Measurements from ENCODE around the gene TOGARAM2. TPM values are rescaled to one million over a fixed set of nuclear protein-coding genes. Genes with fewer than 3 reads are reported as not detected.
"Not testable (repeated sequence)": the region's sequence is repeated elsewhere in the genome, so short reads cannot be mapped to it uniquely, and the experiment has no call there.

The TOGARAM2 gene
- total and polyA plus RNA-seq, 2 donors, result 0.90 to 3.3 TPM

DNA sequence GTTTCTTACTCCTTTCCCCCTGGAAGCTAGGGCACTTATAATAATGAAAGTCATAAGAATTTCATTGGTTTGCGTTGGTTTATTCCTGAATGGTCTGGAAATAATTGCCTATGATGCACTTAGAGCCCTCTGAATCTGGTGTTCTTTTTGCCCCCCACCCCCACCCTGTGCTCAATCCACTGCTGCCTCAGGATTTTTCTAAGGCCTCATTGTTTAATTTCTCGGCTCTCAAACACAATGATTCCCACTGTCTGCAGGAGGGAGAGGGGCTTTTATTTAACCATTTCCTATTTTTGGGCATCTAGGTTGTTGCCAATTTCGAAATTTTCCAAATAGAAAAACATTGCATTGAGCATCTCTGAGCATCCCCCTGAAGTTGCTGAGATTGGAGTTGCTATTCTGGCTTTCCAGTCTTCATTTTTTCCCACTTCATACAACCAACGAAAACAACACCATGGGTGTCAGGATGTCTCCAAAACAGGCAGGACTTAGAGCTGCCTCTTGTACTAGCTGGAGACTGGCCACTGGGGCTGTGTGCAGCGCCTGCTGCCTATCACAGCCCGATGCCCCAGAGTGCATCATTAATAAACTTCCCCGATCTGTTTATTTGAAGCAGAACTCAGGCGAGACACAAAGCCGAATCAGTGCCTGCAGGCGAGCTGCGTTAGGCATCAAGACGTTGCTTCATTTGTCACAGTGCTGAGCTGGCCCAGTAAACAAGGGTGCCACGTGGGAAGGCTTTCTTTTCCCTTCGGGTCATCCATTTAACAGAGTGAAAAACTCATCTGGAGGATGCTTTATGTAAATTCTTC, 95.0 kb downstream of the TOGARAM2 start:
- peaks cover 3 to 6% of the 10 kb centered on the region in 2 donors for H3K4me1 ChIP-seq (ENCODE audit: control insufficient read depth in 2 of 2, insufficient read depth in 2 of 2, low read length in 2 of 2)
- no peak for DNase-seq (ENCODE audit: low read depth in 6 of 9, low spot score in 9 of 9)
- H3K27ac ChIP-seq (ENCODE audit: low read depth in 1 of 2, low read length in 1 of 2), result no peak overlapping the region
- no peaks in the 10 kb centered on the region for H3K36me3 ChIP-seq (ENCODE audit: control insufficient read depth in 2 of 2, insufficient read depth in 2 of 2, low read length in 1 of 2)
- no peaks in the 10 kb centered on the region for H3K27me3 ChIP-seq (ENCODE audit: control insufficient read depth in 2 of 2, insufficient read depth in 1 of 2, low read length in 1 of 2)
- peaks cover 5 to 15% of the 10 kb centered on the region in 2 donors for H3K9me3 ChIP-seq (ENCODE audit: control insufficient read depth in 2 of 2, insufficient read depth in 1 of 2, low read length in 1 of 2)
- no peak overlapping the region for H3K4me3 ChIP-seq (ENCODE audit: low read length in 2 of 2)
- WGBS, result 83% methylated on average over 14 of the region's 14 CpGs

DNA sequence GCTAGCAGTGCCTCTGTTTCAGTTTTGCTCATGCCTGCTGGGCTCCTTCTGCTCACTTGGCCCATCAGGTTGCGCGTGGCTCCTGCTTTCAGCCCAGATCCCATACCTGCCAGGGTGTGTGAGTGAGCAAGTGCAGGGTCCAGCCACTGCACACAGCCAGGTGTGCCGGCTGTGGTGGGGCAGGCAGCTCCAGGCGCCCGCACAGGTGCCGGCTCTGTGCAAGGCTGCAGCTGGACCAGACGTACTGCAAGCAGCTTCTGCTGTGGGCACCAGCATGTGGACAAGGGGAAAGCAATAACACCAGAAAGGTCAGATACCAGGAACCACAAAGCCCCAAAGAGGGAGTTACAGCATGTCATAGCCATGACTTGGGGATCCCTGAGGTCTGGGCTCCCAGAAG, 98.8 kb downstream of the TOGARAM2 start:
- Histone ChIP-seq H3K9me3 (ENCODE audit: control insufficient read depth in 2 of 2, insufficient read depth in 1 of 2, low read length in 1 of 2) (peaks cover 5 to 16% of the 10 kb centered on the region in 2 donors), H3K27ac (ENCODE audit: low read depth in 1 of 2, low read length in 1 of 2) (no peak overlapping the region), H3K4me3 (ENCODE audit: low read length in 2 of 2) (no peak overlapping the region), H3K36me3 (ENCODE audit: control insufficient read depth in 2 of 2, insufficient read depth in 2 of 2, low read length in 1 of 2) (no peaks in the 10 kb centered on the region), H3K4me1 (ENCODE audit: control insufficient read depth in 2 of 2, insufficient read depth in 2 of 2, low read length in 2 of 2) (no peaks in the 10 kb centered on the region), H3K27me3 (ENCODE audit: control insufficient read depth in 2 of 2, insufficient read depth in 1 of 2, low read length in 1 of 2) (no peaks in the 10 kb centered on the region)
- no peak for DNase-seq (ENCODE audit: low read depth in 6 of 9, low spot score in 9 of 9)
- WGBS, result 90% methylated on average over 7 of the region's 7 CpGs

DNA sequence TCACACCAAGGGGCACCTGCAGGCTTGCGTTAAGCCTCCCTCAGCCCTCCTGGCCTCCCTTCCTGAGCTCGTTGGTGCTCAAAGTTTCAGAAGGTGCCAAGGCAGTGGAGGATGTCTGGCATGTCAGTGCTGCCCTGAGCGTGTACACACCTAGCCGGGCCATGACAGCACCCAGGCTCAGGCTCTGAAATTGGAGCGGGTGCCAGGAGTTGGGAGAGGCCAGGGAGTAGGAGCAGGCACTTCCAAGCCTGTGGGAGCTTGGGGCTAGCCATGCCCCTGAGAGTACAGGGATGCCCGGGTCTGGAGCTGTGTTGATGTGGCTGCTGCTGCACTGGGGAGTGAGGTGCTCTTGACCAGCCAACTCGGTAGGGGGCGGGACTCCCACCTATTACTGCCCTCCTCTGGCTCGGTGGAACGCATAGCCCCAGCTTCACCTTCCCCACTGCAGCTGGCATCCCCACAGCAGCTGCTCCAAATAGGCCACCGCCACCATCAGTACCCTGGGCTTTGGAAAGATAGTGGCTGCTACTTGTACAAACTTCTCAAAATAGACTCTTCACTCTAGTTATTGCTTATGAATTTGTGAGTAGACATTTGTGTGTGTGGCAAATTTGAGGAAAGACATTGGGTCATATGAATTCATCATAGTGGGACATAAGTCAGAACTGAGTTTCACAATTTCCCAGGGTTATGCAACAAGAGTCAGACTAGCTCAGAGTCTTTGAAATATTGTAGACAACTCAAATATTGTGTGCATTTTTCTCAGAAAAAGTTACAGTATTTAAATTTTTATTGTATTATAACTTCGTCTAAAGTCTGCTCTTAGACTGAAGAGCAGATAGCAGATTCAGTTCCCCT, 100.0 kb downstream of the TOGARAM2 start:
- no peaks in the 10 kb centered on the region for H3K36me3 ChIP-seq (ENCODE audit: control insufficient read depth in 2 of 2, insufficient read depth in 2 of 2, low read length in 1 of 2)
- DNase-seq (ENCODE audit: low read depth in 6 of 9, low spot score in 9 of 9), result no peak
- H3K4me1 ChIP-seq (ENCODE audit: control insufficient read depth in 2 of 2, insufficient read depth in 2 of 2, low read length in 2 of 2), result no peaks in the 10 kb centered on the region
- peaks cover 5 to 16% of the 10 kb centered on the region in 2 donors for H3K9me3 ChIP-seq (ENCODE audit: control insufficient read depth in 2 of 2, insufficient read depth in 1 of 2, low read length in 1 of 2)
- no peak overlapping the region for H3K27ac ChIP-seq (ENCODE audit: low read depth in 1 of 2, low read length in 1 of 2)
- H3K4me3 ChIP-seq (ENCODE audit: low read length in 2 of 2), result no peak overlapping the region
- H3K27me3 ChIP-seq (ENCODE audit: control insufficient read depth in 2 of 2, insufficient read depth in 1 of 2, low read length in 1 of 2), result no peaks in the 10 kb centered on the region
- 93% methylated on average over 12 of the region's 12 CpGs for WGBS

DNA sequence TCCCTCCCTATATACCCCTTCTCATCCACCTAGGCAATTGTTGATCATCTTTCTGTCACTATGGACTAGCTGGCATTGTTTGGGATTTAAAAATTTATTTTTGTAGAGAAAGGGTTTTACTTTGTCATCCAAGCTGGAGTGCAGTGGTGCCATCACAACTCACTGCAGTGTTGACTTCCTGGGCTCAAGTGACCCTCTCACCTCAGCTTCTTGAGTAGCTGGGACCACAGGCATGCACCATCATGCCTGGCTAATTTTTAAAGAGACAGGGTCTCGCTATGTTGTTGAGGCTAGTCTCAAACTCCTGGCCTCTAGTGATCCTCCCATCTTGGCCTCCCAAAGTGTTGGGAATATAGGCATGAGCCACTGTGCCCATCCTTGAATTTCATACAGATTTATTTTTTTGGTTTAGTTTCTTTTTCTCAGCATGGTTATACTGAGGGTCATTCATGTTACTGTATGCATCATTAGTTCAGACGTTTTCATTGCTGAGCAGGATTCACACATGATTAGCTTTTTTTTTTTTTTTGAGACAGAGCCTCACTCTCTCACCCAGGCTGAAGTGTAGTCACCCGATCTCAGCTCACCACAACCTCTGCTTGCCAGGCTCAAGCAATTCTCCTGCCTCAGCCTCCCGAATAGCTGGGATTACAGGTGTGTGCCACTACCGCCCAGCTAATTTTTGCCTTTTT, 101.9 kb downstream of the TOGARAM2 start:
- H3K4me1 ChIP-seq (ENCODE audit: control insufficient read depth in 2 of 2, insufficient read depth in 2 of 2, low read length in 2 of 2), result no peaks in the 10 kb centered on the region
- H3K27me3 ChIP-seq (ENCODE audit: control insufficient read depth in 2 of 2, insufficient read depth in 1 of 2, low read length in 1 of 2), result no peaks in the 10 kb centered on the region
- H3K4me3 ChIP-seq (ENCODE audit: low read length in 2 of 2), result no peak overlapping the region
- no peaks in the 10 kb centered on the region for H3K36me3 ChIP-seq (ENCODE audit: control insufficient read depth in 2 of 2, insufficient read depth in 2 of 2, low read length in 1 of 2)
- 96% methylated on average over 5 of the region's 5 CpGs for WGBS
- no peak for DNase-seq (ENCODE audit: low read depth in 6 of 9, low spot score in 9 of 9)
- peaks cover 5 to 16% of the 10 kb centered on the region in 2 donors for H3K9me3 ChIP-seq (ENCODE audit: control insufficient read depth in 2 of 2, insufficient read depth in 1 of 2, low read length in 1 of 2)
- no peak overlapping the region for H3K27ac ChIP-seq (ENCODE audit: low read depth in 1 of 2, low read length in 1 of 2)

DNA sequence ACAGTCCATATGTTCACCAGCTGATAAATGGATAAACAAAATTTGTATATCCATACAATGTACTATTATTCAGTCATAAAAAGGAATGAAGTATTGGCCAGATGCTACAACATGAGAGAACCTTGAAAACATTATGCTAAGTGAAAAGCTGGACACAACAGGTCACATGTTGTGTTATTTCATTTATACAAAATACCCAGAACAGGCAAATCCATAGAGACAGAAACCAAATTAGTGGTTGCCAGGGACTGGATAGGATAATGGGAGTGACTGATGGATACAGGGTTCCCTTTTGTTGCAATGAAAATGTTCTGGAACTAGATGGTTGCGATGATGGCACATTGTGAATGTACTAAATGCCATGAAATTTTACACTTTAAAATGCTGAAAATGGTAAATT, 103.5 kb downstream of the TOGARAM2 start:
- H3K36me3 ChIP-seq (ENCODE audit: control insufficient read depth in 2 of 2, insufficient read depth in 2 of 2, low read length in 1 of 2), result no peaks in the 10 kb centered on the region
- 99% methylated on average over 1 of the region's 1 CpG for WGBS
- no peak for DNase-seq (ENCODE audit: low read depth in 6 of 9, low spot score in 9 of 9)
- H3K4me3 ChIP-seq (ENCODE audit: low read length in 2 of 2), result no peak overlapping the region
- no peaks in the 10 kb centered on the region for H3K4me1 ChIP-seq (ENCODE audit: control insufficient read depth in 2 of 2, insufficient read depth in 2 of 2, low read length in 2 of 2)
- no peaks in the 10 kb centered on the region for H3K27me3 ChIP-seq (ENCODE audit: control insufficient read depth in 2 of 2, insufficient read depth in 1 of 2, low read length in 1 of 2)
- no peak overlapping the region for H3K27ac ChIP-seq (ENCODE audit: low read depth in 1 of 2, low read length in 1 of 2)
- peaks cover 5 to 16% of the 10 kb centered on the region in 2 donors for H3K9me3 ChIP-seq (ENCODE audit: control insufficient read depth in 2 of 2, insufficient read depth in 1 of 2, low read length in 1 of 2)

DNA sequence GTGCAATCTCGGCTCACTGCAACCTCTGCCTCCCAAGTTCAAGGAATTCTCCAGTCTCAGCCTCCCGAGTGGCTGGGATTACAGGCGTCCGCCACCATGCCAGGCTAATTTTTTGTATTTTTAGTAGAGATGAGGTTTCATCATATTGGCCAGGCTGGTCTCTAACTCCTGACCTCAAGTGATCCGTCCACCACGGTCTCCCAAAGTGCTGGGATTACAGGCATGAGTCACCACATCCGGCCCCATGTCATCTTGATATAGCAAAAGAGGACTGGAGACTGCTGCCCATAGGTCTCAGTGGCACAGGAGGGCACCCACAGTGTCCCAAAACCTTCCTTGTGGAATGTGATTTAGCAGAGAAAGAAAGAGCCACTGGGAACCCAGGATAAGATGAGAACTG, 109.2 kb downstream of the TOGARAM2 start:
- WGBS, result 96% methylated on average over 7 of the region's 7 CpGs
- H3K27ac ChIP-seq (ENCODE audit: low read depth in 1 of 2, low read length in 1 of 2); H3K9me3 ChIP-seq (ENCODE audit: control insufficient read depth in 2 of 2, insufficient read depth in 1 of 2, low read length in 1 of 2); H3K4me3 ChIP-seq (ENCODE audit: low read length in 2 of 2); H3K36me3 ChIP-seq (ENCODE audit: control insufficient read depth in 2 of 2, insufficient read depth in 2 of 2, low read length in 1 of 2); H3K4me1 ChIP-seq (ENCODE audit: control insufficient read depth in 2 of 2, insufficient read depth in 2 of 2, low read length in 2 of 2); DNase-seq (ENCODE audit: low read depth in 6 of 9, low spot score in 9 of 9); H3K27me3 ChIP-seq (ENCODE audit: control insufficient read depth in 2 of 2, insufficient read depth in 1 of 2, low read length in 1 of 2): not testable (repeated sequence)

DNA sequence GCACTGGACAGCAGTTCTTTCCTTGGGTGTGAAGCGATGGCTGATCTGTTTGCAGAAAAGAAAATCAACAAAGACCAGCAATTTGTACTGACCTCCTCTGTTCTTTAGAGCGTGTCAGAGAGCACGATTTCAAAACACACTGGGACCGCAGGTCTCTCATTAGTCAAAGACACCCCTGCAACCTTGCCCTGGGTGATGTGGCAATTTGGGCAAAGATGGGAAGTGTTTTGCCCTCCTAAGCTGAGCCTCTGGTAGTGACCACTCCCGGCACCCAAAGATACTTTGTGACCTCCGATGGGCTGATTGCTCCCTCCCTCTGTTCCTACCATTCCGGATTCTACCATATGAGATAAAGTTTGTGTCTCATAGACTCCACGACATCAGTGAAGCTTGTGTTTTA, 115.9 kb downstream of the TOGARAM2 start:
- no peaks in the 10 kb centered on the region for H3K27me3 ChIP-seq (ENCODE audit: control insufficient read depth in 2 of 2, insufficient read depth in 1 of 2, low read length in 1 of 2)
- 96% methylated on average over 8 of the region's 8 CpGs for WGBS
- no peak overlapping the region for H3K27ac ChIP-seq (ENCODE audit: low read depth in 1 of 2, low read length in 1 of 2)
- H3K4me1 ChIP-seq (ENCODE audit: control insufficient read depth in 2 of 2, insufficient read depth in 2 of 2, low read length in 2 of 2), result no peaks in the 10 kb centered on the region
- H3K4me3 ChIP-seq (ENCODE audit: low read length in 2 of 2), result no peak overlapping the region
- no peaks in the 10 kb centered on the region for H3K9me3 ChIP-seq (ENCODE audit: control insufficient read depth in 2 of 2, insufficient read depth in 1 of 2, low read length in 1 of 2)
- no peak for DNase-seq (ENCODE audit: low read depth in 6 of 9, low spot score in 9 of 9)
- H3K36me3 ChIP-seq (ENCODE audit: control insufficient read depth in 2 of 2, insufficient read depth in 2 of 2, low read length in 1 of 2), result no peaks in the 10 kb centered on the region

DNA sequence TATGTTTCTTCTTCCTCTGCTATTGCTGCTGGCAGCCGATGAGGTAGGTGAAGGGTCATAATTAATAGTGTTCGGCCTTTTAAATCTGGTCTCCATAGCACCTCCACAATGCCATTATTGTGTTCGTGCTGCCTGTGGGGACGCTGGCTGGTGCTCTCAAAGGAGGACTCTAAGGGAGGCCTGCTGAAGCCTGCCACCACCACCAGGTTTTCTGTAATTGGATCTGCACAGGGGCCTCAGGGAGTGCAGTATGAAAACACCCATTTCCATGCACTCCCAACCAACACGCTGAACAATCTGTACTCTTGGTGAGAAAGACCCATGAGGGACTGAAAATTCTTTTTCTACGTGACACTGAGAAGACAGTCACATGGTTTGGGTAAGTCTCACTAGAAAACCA, 116.5 kb downstream of the TOGARAM2 start:
- no peak for DNase-seq (ENCODE audit: low read depth in 6 of 9, low spot score in 9 of 9)
- Histone ChIP-seq H3K4me1 (ENCODE audit: control insufficient read depth in 2 of 2, insufficient read depth in 2 of 2, low read length in 2 of 2) (no peaks in the 10 kb centered on the region), H3K27ac (ENCODE audit: low read depth in 1 of 2, low read length in 1 of 2) (no peak overlapping the region), H3K9me3 (ENCODE audit: control insufficient read depth in 2 of 2, insufficient read depth in 1 of 2, low read length in 1 of 2) (no peaks in the 10 kb centered on the region), H3K4me3 (ENCODE audit: low read length in 2 of 2) (no peak overlapping the region), H3K36me3 (ENCODE audit: control insufficient read depth in 2 of 2, insufficient read depth in 2 of 2, low read length in 1 of 2) (no peaks in the 10 kb centered on the region), H3K27me3 (ENCODE audit: control insufficient read depth in 2 of 2, insufficient read depth in 1 of 2, low read length in 1 of 2) (no peaks in the 10 kb centered on the region)
- 93% methylated on average over 6 of the region's 6 CpGs for WGBS

DNA sequence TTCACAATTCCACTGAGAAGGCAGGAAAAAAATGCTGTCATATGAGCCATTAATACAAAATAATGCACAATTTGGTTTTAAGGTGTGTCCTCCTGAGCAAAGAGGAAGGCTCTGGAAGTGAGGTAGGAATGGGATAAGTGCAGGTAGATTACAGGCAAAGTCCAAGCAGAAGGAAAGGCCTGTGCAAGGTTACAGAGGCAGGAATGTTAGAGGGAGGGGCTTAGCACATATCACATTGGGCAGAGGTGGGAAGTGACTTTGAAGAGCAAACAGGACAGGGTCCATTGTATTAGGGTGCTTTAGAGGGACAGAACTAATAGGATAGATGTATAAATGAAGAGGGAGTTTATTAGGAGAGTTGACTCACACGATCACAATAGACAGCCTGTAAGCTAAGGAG, 119.5 kb downstream of the TOGARAM2 start:
- no peak for DNase-seq (ENCODE audit: low read depth in 6 of 9, low spot score in 9 of 9)
- no peak overlapping the region for H3K27ac ChIP-seq (ENCODE audit: low read depth in 1 of 2, low read length in 1 of 2)
- no peaks in the 10 kb centered on the region for H3K9me3 ChIP-seq (ENCODE audit: control insufficient read depth in 2 of 2, insufficient read depth in 1 of 2, low read length in 1 of 2)
- H3K4me3 ChIP-seq (ENCODE audit: low read length in 2 of 2), result no peak overlapping the region
- H3K36me3 ChIP-seq (ENCODE audit: control insufficient read depth in 2 of 2, insufficient read depth in 2 of 2, low read length in 1 of 2), result no peaks in the 10 kb centered on the region
- 97% methylated on average over 1 of the region's 1 CpG for WGBS
- peaks cover 3 to 4% of the 10 kb centered on the region in 2 donors for H3K4me1 ChIP-seq (ENCODE audit: control insufficient read depth in 2 of 2, insufficient read depth in 2 of 2, low read length in 2 of 2)
- H3K27me3 ChIP-seq (ENCODE audit: control insufficient read depth in 2 of 2, insufficient read depth in 1 of 2, low read length in 1 of 2), result no peaks in the 10 kb centered on the region

Measured in thymus (tissue), 11 donors.